GM23338 (cell line): ENCODE data around the gene NT5M.

Experiments
- CREB1 ChIP-seq: fragments of 250-450 bp; sonication (Bioruptor Pico); IDR thresholded peaks from 2 replicates; pipeline ENCODE4 v1.5.0; 2020; ENCODE audit warnings: low read depth, mild to moderate bottlenecking, moderate library complexity
- CTCF ChIP-seq, 2 experiments: fragments of 200-600 bp in 1 of 2; sonication (generic) in 1 of 2; conservative IDR thresholded peaks; 2 replicates each; pipeline versions ENCODE4 v1.5.1 to v1.6.1; 2016 to 2017; ENCODE audit warnings: antibody characterized with exemption in 2 of 2, low read depth in 2 of 2, mild to moderate bottlenecking in 2 of 2, moderate library complexity in 1 of 2
- ETS1 ChIP-seq: IDR thresholded peaks from 2 replicates; pipeline ENCODE4 v1.6.1; 2016; ENCODE audit warnings: antibody characterized with exemption
- EZH2 ChIP-seq: fragments of 200-600 bp; sonication (generic); IDR thresholded peaks from one replicate; pipeline ENCODE4 v1.8.0; 2017; ENCODE audit warnings: antibody characterized with exemption, mild to moderate bottlenecking, low read depth; ENCODE audit not compliant: unreplicated experiment
- EZH2phosphoT487 ChIP-seq: fragments of 200-600 bp; sonication (generic); IDR thresholded peaks from one replicate; pipeline ENCODE4 v1.8.1; 2018; ENCODE audit warnings: antibody characterized with exemption; ENCODE audit not compliant: unreplicated experiment
- JUNB ChIP-seq: IDR thresholded peaks from one replicate; pipeline ENCODE4 v1.6.1; 2016; ENCODE audit warnings: antibody characterized with exemption; ENCODE audit not compliant: unreplicated experiment
- NANOG ChIP-seq: IDR thresholded peaks from 2 replicates; pipeline ENCODE4 v1.6.1; 2016; ENCODE audit warnings: antibody characterized with exemption, borderline replicate concordance
- POLR2AphosphoS5 ChIP-seq: IDR thresholded peaks from 2 replicates; pipeline ENCODE4 v1.6.1; 2016; ENCODE audit warnings: antibody characterized with exemption, low read depth
- REST ChIP-seq: IDR thresholded peaks from one replicate; pipeline ENCODE4 v1.6.1; 2018; ENCODE audit warnings: antibody characterized with exemption; ENCODE audit not compliant: unreplicated experiment
- ZNF114 ChIP-seq: fragments of 250-450 bp; sonication (Bioruptor Pico); IDR thresholded peaks from 2 replicates; pipeline ENCODE4 v1.5.0; 2020; ENCODE audit warnings: mild to moderate bottlenecking, moderate library complexity
- ZNF462 ChIP-seq: fragments of 250-450 bp; sonication (Bioruptor Pico); IDR thresholded peaks from 2 replicates; pipeline ENCODE4 v1.5.0; 2020; ENCODE audit warnings: mild to moderate bottlenecking, moderate library complexity

- TF ChIP-seq CTCF (conservative IDR thresholded peaks at IDR 0.05; ENCODE audit: low read depth in 2 of 2) (no peak), POLR2AphosphoS5 (no peak), EZH2 (no peak), NANOG (no peak), JUNB (no peak), ETS1 (no peak), ZNF462 (CRISPR knock-in tag) (no peak), ZNF114 (CRISPR knock-in tag) (no peak), CREB1 (CRISPR knock-in tag) (no peak), REST (no peak), EZH2phosphoT487 (no peak)
These were observed 69.8 kb downstream of the NT5M start for GRCh38 chr17:17372856-17373520.
